HCT116 (cell line): ENCODE measurements around the gene PACS2.

Experiments
- CEBPB ChIP-seq: IDR thresholded peaks from 2 replicates; pipeline ENCODE4 v1.6.1; 2012; ENCODE audit warnings: low read depth
- CTCF ChIP-seq, 3 experiments: fragments of 200-600 bp in 1 of 3; sonication (generic) in 1 of 3; IDR thresholded peaks in 2 of 3; conservative IDR thresholded peaks in 1 of 3; 2 replicates each; pipeline ENCODE4 v1.5.1; 2012 to 2017; ENCODE audit warnings: low read depth in 2 of 3, low read length in 2 of 3, antibody characterized with exemption in 1 of 3, borderline replicate concordance in 1 of 3, control low read depth in 1 of 3, mild to moderate bottlenecking in 1 of 3, mixed read lengths in 1 of 3, mixed run types in 1 of 3, moderate library complexity in 1 of 3; ENCODE audit not compliant: insufficient read depth in 1 of 3
- EZH2 ChIP-seq: fragments of 200-600 bp; sonication (generic); IDR thresholded peaks from 2 replicates; pipeline ENCODE4 v1.6.1; 2017; ENCODE audit warnings: antibody characterized with exemption, mixed run types
- EZH2phosphoT487 ChIP-seq: fragments of 200-600 bp; IDR thresholded peaks from 2 replicates; pipeline ENCODE4 v1.6.1; 2018; ENCODE audit warnings: antibody characterized with exemption, borderline replicate concordance
- FOSL1 ChIP-seq: IDR thresholded peaks from 2 replicates; pipeline ENCODE4 v1.6.1; 2012; ENCODE audit warnings: low read depth
- POLR2A ChIP-seq: IDR thresholded peaks from 2 replicates; pipeline ENCODE4 v1.7.0; 2011; ENCODE audit warnings: borderline replicate concordance; ENCODE audit not compliant: insufficient read depth, insufficient read length; ENCODE audit errors: extremely low read depth
- POLR2AphosphoS5 ChIP-seq: IDR thresholded peaks from 2 replicates; pipeline ENCODE4 v1.6.1; 2011; ENCODE audit warnings: mild to moderate bottlenecking, low read depth, low read length, moderate library complexity
- RAD21 ChIP-seq: IDR thresholded peaks from 2 replicates; pipeline ENCODE4 v1.6.1; 2012; ENCODE audit warnings: low read depth, mild to moderate bottlenecking
- ZFX ChIP-seq: fragments of 450-650 bp; IDR thresholded peaks from 2 replicates; pipeline ENCODE4 v1.6.1; 2017

- TF ChIP-seq CTCF (IDR thresholded peaks at IDR 0.05 in 2 of 3, conservative IDR thresholded peaks at IDR 0.05 in 1 of 3; ENCODE audit: borderline replicate concordance in 1 of 3, insufficient read depth in 1 of 3, low read depth in 2 of 3, low read length in 2 of 3) (no peak), POLR2A (no peak), EZH2 (no peak), EZH2phosphoT487 (no peak), FOSL1 (no peak), RAD21 (no peak), ZFX (0 out of 2 replicates have a peak, but pooled peaks have one; percentile 14), POLR2AphosphoS5 (peak; percentile 20; the same call in 1 of the 2 replicates), CEBPB (no peak)
Observed at GRCh38 chr14:105315211-105315721, 718 bp downstream of the PACS2 start.
